SK-N-SH treated with all-trans-retinoic acid at 6 μM for 48 hours (cell line): ENCODE data around the gene INSR.

ENCODE experiments used
- PPARA ChIP-seq: fragments of 250-450 bp; sonication (Bioruptor Pico); IDR thresholded peaks from 2 replicates; pipeline ENCODE4 v1.5.0; 2020; ENCODE audit warnings: mild to moderate bottlenecking, borderline replicate concordance
- TCF4 ChIP-seq: fragments of 250-450 bp; sonication (Bioruptor Pico); IDR thresholded peaks from 2 replicates; pipeline ENCODE4 v1.8.0; 2021; ENCODE audit warnings: mild to moderate bottlenecking, moderate library complexity, borderline replicate concordance
- ZFP3 ChIP-seq: fragments of 250-450 bp; sonication (Bioruptor Pico); IDR thresholded peaks from 2 replicates; pipeline ENCODE4 v1.5.0; 2020; ENCODE audit warnings: mild to moderate bottlenecking, moderate library complexity
- ZNF8 ChIP-seq: fragments of 450-650 bp; formaldehyde crosslinking; IDR thresholded peaks from 2 replicates; pipeline ENCODE4 v1.5.0; 2020; ENCODE audit warnings: mild to moderate bottlenecking, moderate library complexity

DNA sequence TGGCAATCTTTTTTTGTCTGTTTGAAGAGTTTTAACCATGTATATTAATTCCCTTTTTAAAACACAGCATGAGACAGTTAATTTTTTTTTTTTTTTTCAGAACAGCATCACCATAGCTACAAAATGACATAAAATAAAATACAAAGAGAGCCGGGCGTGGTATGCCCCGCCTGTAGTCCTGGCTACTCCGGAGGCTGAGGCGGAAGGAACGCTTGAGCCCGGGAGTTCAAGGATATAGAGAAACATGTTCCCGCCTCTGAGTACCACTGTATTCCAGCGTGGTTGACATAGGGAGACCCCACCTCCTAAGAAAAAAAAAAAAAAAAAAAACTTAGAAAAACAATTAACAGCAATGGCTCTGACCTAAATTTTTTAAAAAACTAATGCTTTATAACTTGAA, 10.0 kb upstream of the INSR start:
- TF ChIP-seq ZNF8 (CRISPR knock-in tag) (no peak), TCF4 (CRISPR knock-in tag) (no peak), ZFP3 (CRISPR knock-in tag) (no peak), PPARA (CRISPR knock-in tag) (no peak)
